OCI-LY7 (cell line): ENCODE measurements around the gene BARHL2. TPM values are rescaled to one million over a fixed set of nuclear protein-coding genes. Genes with fewer than 3 reads are reported as not detected.

ENCODE experiments used
- BruUV-seq: library from RNA; stranded (reverse); fragments of 400-500 nt; replicated peaks from 2 replicates; lab custom pipeline; 2021; lab: Mats Ljungman, UMichigan
- CTCF ChIA-PET: fragments of 300-600 bp; sonication (Branson Sonifier 250); formaldehyde crosslinking; loops from one replicate; lab custom pipeline; 2022; ENCODE audit warnings: antibody characterized with exemption; ENCODE audit not compliant: unreplicated experiment; lab: Charles Lee
- POLR2A ChIA-PET: fragments of 300-600 bp; sonication (Branson Sonifier 250); formaldehyde crosslinking; loops from one replicate; lab custom pipeline; 2022; ENCODE audit warnings: antibody characterized with exemption; lab: Charles Lee
- DNase-seq: peaks from one replicate; pipeline ENCODE4 v3.0.0-alpha.2; 2015; ENCODE audit warnings: low spot score
- H2AFZ ChIP-seq: fragments of 200-600 bp; sonication (generic), shearing (Covaris generic); 2 replicates; pipeline ENCODE4 v1.6.1; 2014; ENCODE audit warnings: mild to moderate bottlenecking, antibody characterized with exemption, low read length, moderate library complexity
- H3K27ac ChIP-seq: fragments of 200-600 bp; sonication (generic); 2 replicates; pipeline ENCODE4 v1.5.1; 2014; ENCODE audit warnings: mixed run types, low read depth, mild to moderate bottlenecking, moderate library complexity, low read length, inconsistent platforms; ENCODE audit not compliant: poor library complexity, severe bottlenecking
- H3K36me3 ChIP-seq: fragments of 200-600 bp; sonication (generic); 2 replicates; pipeline ENCODE4 v1.6.1; 2014; ENCODE audit warnings: mild to moderate bottlenecking, antibody characterized with exemption, low read length, moderate library complexity, mixed read lengths; ENCODE audit not compliant: insufficient read depth
- H3K4me1 ChIP-seq: fragments of 200-600 bp; sonication (generic); 2 replicates; pipeline ENCODE4 v1.5.1; 2014; ENCODE audit warnings: mild to moderate bottlenecking, low read length; ENCODE audit not compliant: insufficient read depth, poor library complexity, severe bottlenecking
- H3K4me2 ChIP-seq: fragments of 200-600 bp; sonication (generic); 2 replicates; pipeline ENCODE4 v1.6.1; 2014; ENCODE audit warnings: mild to moderate bottlenecking, low read length
- H3K4me3 ChIP-seq: fragments of 200-600 bp; sonication (generic); 2 replicates; pipeline ENCODE4 v1.5.1; 2014; ENCODE audit warnings: mild to moderate bottlenecking, low read depth, low read length; ENCODE audit not compliant: poor library complexity, severe bottlenecking
- H3K79me2 ChIP-seq: fragments of 200-600 bp; sonication (generic); 2 replicates; pipeline ENCODE4 v1.6.1; 2016; ENCODE audit warnings: low read depth, mild to moderate bottlenecking, low read length, moderate library complexity, mixed read lengths; ENCODE audit not compliant: insufficient read depth
- H3K9me2 ChIP-seq: fragments of 200-600 bp; sonication (generic); 2 replicates; pipeline ENCODE4 v1.6.1; 2016; ENCODE audit warnings: mild to moderate bottlenecking, low read length, mixed read lengths; ENCODE audit not compliant: insufficient read depth
- H3K9me3 ChIP-seq: fragments of 200-600 bp; sonication (generic); 2 replicates; pipeline ENCODE4 v1.6.1; 2014; ENCODE audit warnings: mild to moderate bottlenecking, mixed run types, low read length, mixed read lengths
- H4K20me1 ChIP-seq: fragments of 200-600 bp; sonication (generic); 2 replicates; pipeline ENCODE4 v1.6.1; 2014; ENCODE audit warnings: mild to moderate bottlenecking, antibody characterized with exemption, low read length, moderate library complexity, mixed read lengths; ENCODE audit not compliant: insufficient read depth
- CTCF ChIP-seq: fragments of 200-600 bp; sonication (generic); conservative IDR thresholded peaks from 2 replicates; pipeline ENCODE4 v1.5.1; 2014; ENCODE audit warnings: mild to moderate bottlenecking, antibody characterized with exemption, low read length, moderate library complexity, mixed read lengths
- EZH2phosphoT487 ChIP-seq: fragments of 200-600 bp; sonication (generic); IDR thresholded peaks from 2 replicates; pipeline ENCODE4 v1.6.1; 2018; ENCODE audit warnings: low read depth, borderline replicate concordance, mild to moderate bottlenecking, mixed run types, antibody characterized with exemption, low read length, moderate library complexity, mixed read lengths
- intact Hi-C: fragments of 100-400 bp; cut with micrococcal nuclease; formaldehyde crosslinking; loops from one replicate; pipeline ENCODE4 v1.10.0; 2022; ENCODE audit not compliant: unreplicated experiment
- total RNA-seq, 2 experiments: library from RNA; depleted of rRNA in 1 of 2; stranded (reverse); fragments of >200 nt in 1 of 2; shearing (Covaris generic) in 1 of 2; gene quantifications; 2 replicates each; pipeline ENCODE4 v1.2.3, GENCODE V29; 2014 to 2022

BARHL2 gene
- total RNA-seq, 2 experiments from 2014 or later, result not detected

DNA sequence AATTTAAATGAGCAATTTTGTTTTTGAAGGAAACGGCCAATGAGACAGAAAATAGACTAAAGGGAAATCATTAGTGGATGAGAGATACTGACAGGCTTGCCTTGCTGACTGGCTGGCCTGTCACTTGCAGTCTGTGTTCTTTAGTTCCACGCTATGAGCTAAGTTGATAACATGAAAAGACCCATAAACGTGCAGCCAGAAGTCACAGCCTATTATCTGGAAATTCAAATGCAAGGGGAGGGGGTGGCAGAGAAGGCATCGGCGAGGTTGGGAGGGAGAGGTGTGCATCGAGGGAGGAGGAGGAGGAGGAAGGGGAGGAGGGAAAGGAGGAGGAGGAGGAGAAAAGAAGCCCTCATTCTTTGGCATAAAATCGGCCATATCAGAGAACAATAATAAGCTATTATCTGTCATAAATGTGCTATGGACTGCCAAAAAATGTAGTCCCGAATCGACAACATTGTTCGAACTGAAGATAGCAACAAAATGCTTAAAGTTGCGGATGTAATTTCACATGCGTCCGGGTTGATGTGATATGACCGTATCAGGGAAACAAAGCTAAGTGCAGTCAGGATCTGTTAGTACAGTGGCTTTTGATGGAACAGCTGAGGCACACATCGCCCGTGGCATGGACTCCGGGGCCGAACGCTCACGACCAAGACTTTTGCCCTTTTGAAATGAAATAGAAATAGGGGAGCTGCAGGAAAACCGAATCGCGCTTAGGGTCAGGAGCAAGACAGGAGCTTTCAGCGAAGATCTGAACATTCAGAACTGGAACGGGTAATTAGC is 11.6 kb upstream of the BARHL2 start:
- no peak for DNase-seq

DNA sequence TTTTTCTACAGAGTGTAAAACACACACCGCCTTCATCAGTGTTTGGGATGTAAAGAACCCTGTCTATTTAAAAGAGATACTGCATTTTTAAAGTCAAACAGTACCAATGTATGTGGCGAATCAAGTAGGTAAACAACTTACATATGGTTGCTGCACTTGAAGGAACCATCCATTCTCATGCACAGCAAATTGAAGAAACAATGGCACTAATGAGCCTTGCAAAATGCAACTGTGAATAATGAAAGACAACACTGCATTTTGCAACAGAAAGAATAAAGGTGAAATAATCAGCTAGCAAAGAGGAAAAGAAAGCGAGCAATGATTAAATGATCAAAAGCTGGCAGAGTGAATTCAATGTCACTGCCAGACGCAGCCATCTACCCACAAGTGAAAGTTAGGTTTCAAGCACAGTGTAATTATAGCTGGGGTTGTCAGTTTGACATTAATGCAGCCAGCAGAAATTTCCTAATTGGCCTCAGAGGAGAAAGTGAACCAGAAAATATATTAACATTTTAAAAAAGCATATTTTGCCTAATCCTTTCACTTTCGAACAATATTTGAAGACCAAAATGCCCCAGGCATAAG is 10.9 kb upstream of the BARHL2 start:
- BruUV-seq, result no TSS peak
- Histone ChIP-seq H3K27ac (no peak overlapping the region), H4K20me1 (no peaks in the 10 kb centered on the region), H3K4me3 (no peak overlapping the region), H3K4me2 (peak overlapping the region; percentile 3; the same call in 1 of the 2 replicates), H3K9me2 (no peaks in the 10 kb centered on the region), H3K4me1 (no peaks in the 10 kb centered on the region), H3K79me2 (no peaks in the 10 kb centered on the region), H3K9me3 (no peaks in the 10 kb centered on the region), H3K36me3 (no peaks in the 10 kb centered on the region), H2AFZ (no peak overlapping the region)
- intact Hi-C loops, result no loop called here
- TF ChIP-seq CTCF (no peak), EZH2phosphoT487 (no peak)
- POLR2A ChIA-PET, result interaction anchor here (0.7 to 1.1 kb wide), 3 partner anchors 50 to 448 kb away, joined by 3 read pairs; no protein-coding TSS in a partner anchor
- CTCF ChIA-PET, result no interaction called here
- DNase-seq, result no peak

More for the DNA sequence above, 11.6 kb upstream of the BARHL2 start:
- Histone ChIP-seq H3K9me3 (no peaks in the 10 kb centered on the region), H3K4me1 (no peaks in the 10 kb centered on the region), H3K4me3 (no peak overlapping the region), H3K9me2 (no peaks in the 10 kb centered on the region), H3K27ac (no peak overlapping the region), H3K79me2 (no peaks in the 10 kb centered on the region), H2AFZ (no peak overlapping the region), H3K36me3 (no peaks in the 10 kb centered on the region), H4K20me1 (no peaks in the 10 kb centered on the region), H3K4me2 (peak overlapping the region; percentile 3; the same call in 1 of the 2 replicates)
- TF ChIP-seq EZH2phosphoT487 (no peak), CTCF (no peak)
- POLR2A ChIA-PET, result interaction anchor here (0.5 to 0.8 kb wide), 3 partner anchors 50 to 448 kb away, joined by 3 to 4 read pairs (median 3); no protein-coding TSS in a partner anchor
- BruUV-seq, result no TSS peak
- CTCF ChIA-PET, result no interaction called here
- intact Hi-C loops, result no loop called here
